GM12891 (cell line): ENCODE data around the gene GPR161.
"Not testable (repeated sequence)": the region's sequence is repeated elsewhere in the genome, so short reads cannot be mapped to it uniquely, and the experiment has no call there.

Experiments used
- DNase-seq: peaks from one replicate; pipeline ENCODE4 v3.0.0; 2011; ENCODE audit warnings: low spot score; ENCODE audit not compliant: insufficient read length
- FAIRE-seq: peaks from 2 replicates; lab custom pipeline; 2011; peaks lifted over from hg19 to GRCh38; lab: Jason Lieb, UNC
- PAX5 ChIP-seq: IDR thresholded peaks from 2 replicates; pipeline ENCODE4 v1.6.1; 2011; ENCODE audit warnings: low read length, moderate library complexity, mild to moderate bottlenecking; ENCODE audit not compliant: insufficient read depth, severe bottlenecking
- POLR2A ChIP-seq: IDR thresholded peaks from 2 replicates; pipeline ENCODE4 v1.6.1; 2011; ENCODE audit warnings: low read depth, low read length, control low read depth
- POLR2AphosphoS5 ChIP-seq: IDR thresholded peaks from 2 replicates; pipeline ENCODE4 v1.6.1; 2011; ENCODE audit warnings: low read depth, low read length, control low read depth
- POU2F2 ChIP-seq: IDR thresholded peaks from 2 replicates; pipeline ENCODE4 v1.6.1; 2011; ENCODE audit warnings: low read depth, mild to moderate bottlenecking, control low read depth, low read length, moderate library complexity
- SPI1 ChIP-seq: IDR thresholded peaks from 2 replicates; pipeline ENCODE4 v1.6.1; 2011; ENCODE audit warnings: low read depth, low read length, control low read depth
- TAF1 ChIP-seq: IDR thresholded peaks from 2 replicates; pipeline ENCODE4 v1.6.1; 2011; ENCODE audit warnings: low read depth, low read length, control low read depth

GPR161 gene

DNA sequence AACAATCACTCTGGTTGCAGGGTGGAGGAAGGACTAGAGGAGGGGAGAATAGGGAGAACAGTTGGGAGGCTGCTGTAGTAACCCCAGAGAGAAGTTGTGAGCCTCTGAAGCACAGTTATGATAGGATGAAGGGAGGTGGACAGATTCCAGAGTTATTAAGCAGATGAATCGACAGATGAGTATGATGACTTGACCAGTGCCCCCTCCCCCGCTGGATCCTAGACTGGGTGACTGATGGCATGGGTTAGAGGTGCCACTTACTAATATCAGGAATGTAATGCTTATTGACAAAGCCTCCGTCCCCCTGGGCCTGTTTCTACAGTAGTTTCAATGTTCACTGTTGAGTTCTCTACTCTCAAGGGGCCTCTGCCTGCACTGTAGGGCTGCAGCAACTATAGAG lies 28.0 kb upstream of the GPR161 start:
- TF ChIP-seq SPI1 (no peak), TAF1 (no peak)
- DNase-seq = no peak

DNA sequence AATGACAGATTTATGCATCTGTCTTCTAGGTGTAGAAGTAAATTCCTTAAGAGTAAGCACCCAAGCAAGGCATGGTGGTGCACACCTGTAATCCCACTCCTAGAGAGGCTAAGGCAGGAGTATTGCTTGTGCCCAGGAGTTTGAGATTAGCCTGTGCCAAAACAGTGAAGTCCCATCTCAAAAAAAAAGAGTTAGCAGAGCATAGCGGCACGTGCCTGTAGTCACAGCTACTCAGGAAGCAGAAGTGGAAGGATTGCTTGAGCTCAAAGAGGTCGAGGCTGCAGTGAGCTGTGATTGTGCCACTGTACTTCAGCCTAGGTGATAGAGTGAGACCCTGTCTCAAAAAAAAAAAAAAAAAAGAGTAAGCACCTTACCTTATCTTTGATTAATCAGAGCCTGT lies 26.9 kb upstream of the GPR161 start:
- no peak for TF ChIP-seq PAX5
- peak; percentile 53; the same call in 1 of the 2 replicates for TF ChIP-seq SPI1
- FAIRE-seq (no peak), DNase-seq (no peak)

More for the DNA sequence above, 28.0 kb upstream of the GPR161 start:
- FAIRE-seq = no peak

DNA sequence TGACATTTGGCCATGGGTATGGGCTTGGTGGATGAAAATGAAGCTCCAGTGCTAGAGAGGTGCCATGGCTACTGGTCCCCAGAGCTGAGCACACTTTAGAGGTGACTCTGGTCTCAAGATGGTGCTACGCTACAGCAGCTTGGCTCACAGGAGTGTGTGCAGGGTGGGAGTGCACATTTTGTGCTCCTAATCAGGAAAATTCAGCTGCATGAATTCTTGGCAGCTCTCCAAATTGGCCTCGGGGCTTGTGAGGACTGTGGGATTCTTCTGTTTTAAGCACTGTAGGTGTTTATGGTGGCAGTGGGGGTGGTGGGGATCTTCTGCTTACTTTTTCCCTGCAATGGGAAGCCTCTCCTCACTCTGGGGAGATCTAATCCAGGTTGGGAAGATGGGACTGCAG lies 24.7 kb upstream of the GPR161 start:
- TF ChIP-seq TAF1 = no peak
- FAIRE-seq (no peak), DNase-seq (no peak)

DNA sequence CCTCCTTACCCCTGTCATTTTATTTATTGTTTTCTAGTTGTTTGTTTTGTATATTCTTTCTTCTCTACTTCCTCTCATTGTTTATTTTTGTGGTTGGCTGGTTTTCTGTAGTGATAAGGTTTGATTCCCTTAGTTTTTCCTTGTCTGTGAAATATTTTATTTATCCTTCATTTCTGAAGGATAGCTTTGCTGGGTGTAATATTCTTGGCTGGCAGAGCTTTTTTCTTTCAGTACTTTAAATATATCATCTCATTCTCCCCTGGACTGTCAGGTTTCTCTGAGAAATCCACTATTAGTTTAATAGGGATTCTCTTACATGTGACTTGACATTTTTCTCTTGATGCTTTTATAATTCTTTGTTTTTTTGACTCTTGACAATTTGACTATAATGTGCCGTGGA lies 23.2 kb upstream of the GPR161 start:
- DNase-seq (no peak), FAIRE-seq (no peak)
- TF ChIP-seq POLR2AphosphoS5 (no peak), POU2F2 (no peak), SPI1 (no peak), TAF1 (no peak), PAX5 (no peak), POLR2A (no peak)

DNA sequence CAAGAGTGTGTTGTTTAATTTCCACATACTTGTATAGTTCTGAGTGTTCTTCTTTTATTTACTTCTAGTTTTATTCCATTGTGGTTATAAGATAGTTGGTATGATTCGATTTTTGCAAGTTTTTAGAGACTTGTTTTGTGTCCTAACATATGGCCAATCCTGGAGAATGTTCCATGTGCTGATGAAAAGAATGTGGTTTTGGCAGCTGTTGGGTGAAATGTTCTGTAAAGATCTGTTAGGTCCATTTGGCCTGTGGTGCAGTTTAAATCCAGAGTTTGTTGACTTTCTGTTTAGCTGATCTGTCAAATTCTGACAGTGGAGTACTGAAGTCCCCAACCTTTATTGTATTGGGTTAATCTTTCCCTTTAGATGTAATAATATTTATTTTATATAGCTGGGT lies 22.5 kb upstream of the GPR161 start:
- FAIRE-seq (no peak), DNase-seq (no peak)
- TF ChIP-seq PAX5 (no peak), POLR2A (no peak), POLR2AphosphoS5 (no peak), SPI1 (no peak), POU2F2 (no peak), TAF1 (no peak)

DNA sequence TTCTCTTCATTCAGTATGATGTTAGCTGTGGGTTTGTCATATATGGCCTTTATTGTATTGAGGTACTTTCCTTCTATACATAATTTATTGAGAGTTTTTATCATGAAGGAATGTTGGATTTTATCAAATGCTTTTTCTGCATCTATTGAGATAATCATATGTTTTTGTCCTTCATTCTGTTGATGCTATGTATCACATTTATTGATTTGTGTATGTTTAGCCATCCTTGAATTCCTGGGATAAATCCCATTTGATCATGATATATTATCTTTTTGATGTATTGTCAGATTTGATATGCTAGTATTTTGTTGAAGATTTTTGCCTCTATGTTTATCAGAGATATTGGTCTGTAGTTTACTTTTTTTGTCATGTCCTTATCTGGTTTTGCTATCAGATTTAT lies 20.9 kb upstream of the GPR161 start:
- TF ChIP-seq POLR2A (no peak), POLR2AphosphoS5 (no peak), POU2F2 (no peak), SPI1 (no peak), PAX5 (no peak), TAF1 (no peak)
- DNase-seq (no peak), FAIRE-seq (no peak)

DNA sequence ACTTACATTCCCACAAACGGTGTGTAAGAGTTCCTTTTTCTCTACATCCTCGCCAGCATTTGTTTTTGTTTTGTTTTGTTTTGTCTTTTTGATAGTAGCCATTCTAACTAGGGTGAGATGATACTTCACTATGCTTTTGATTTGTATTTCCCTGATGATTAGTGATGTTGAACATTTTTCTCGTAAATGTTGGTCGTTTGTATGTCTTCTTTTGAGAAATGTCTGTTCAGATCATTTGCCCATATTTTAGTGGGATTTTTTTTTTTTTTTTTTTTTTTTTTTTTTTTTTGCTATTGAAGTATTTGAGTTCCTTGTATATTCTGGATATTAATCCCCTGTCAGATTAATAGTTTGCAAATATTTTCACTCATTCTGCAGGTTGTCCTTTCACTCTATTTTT lies 19.2 kb upstream of the GPR161 start:
- FAIRE-seq (no peak), DNase-seq (no peak)
- TF ChIP-seq POU2F2 (no peak), TAF1 (no peak), PAX5 (no peak), POLR2A (no peak), POLR2AphosphoS5 (no peak), SPI1 (no peak)

DNA sequence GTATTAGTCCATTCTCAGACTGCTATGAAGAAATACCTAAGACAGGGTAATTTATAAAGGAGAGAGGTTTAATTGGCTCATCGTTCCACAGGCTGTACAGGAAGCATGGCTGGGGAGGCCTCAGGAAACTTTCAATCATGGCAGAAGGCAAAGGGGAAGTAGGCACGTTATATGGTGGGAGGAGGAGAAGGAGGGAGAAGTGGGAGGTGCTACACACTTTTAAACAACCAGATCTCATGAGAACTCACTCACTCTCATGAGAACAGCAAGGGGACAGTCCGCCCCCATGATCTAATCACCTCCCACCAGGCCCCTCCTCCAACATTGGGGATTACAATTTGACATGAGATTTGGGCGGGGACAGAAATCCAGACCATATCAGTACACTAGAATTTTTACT lies 18.0 kb upstream of the GPR161 start:
- FAIRE-seq, DNase-seq: not testable (repeated sequence)

DNA sequence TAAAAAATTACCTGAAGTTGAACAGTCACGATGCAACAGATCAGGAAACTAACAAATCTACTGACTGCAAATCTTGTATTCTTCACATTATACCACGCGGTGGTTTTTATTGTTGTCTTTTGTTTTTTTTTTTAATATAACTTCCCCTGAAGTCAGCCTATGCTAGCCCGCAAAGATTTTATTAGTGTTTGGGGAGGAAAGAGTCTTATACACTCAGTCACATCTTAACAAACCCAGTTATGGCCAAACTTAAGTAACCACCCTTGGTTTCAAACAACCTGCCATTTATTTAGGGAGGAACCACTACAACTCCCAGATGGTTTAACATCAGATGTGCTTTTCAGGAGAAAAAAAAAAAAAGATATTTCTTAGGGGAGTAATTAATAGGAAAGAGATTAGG lies 15.2 kb upstream of the GPR161 start:
- no peak for TF ChIP-seq TAF1
- TF ChIP-seq PAX5 = no peak
- no peak for TF ChIP-seq SPI1
- no peak for TF ChIP-seq POU2F2
- no peak for TF ChIP-seq POLR2AphosphoS5
- no peak for TF ChIP-seq POLR2A
- FAIRE-seq (no peak), DNase-seq (no peak)

DNA sequence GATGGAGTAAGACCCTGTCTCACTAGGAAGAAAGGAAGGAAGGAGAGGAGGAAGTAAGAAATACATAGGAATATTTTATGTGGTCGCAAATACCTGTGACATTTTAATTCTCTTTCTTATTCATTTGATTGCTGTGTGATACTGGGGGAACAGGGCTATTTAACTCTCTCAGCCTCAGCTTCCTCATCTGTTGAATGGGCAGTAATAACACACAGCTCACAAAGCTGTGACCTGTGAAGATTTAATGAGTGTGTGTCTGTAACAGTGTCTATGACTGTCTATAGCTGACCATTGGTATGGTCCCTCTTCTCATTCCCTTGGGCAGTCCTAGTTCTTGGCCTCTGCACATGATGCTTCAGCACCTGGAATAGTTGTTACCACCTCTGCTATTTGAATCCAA lies 13.6 kb upstream of the GPR161 start:
- FAIRE-seq (peak; percentile 76), DNase-seq (no peak)
- no peak for TF ChIP-seq POLR2AphosphoS5
- no peak for TF ChIP-seq POLR2A
- no peak for TF ChIP-seq PAX5
- TF ChIP-seq TAF1 = no peak
- TF ChIP-seq POU2F2 = no peak
- no peak for TF ChIP-seq SPI1

DNA sequence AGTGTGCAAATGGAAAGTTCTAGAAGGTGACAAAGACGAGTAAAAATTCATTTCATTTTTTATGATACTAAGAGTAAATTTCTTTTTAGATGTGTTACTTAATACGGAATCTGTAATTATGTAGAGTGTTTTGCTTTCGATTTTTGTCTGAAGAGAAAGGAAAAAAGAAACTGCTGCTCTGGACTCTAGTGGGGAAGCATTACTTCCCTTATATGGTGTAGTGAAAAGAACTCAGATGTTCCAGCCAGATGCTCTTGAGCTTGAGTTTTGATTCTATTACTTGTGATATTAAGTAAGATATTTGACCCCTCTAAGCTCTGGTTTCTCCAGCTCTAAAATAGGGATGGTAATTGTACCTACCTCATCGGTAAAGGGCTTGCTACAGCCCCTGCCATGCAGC lies 12.2 kb upstream of the GPR161 start:
- no peak for DNase-seq
- no peak for FAIRE-seq
- no peak for TF ChIP-seq POU2F2
- no peak for TF ChIP-seq PAX5
- no peak for TF ChIP-seq POLR2AphosphoS5
- TF ChIP-seq SPI1 = no peak
- no peak for TF ChIP-seq POLR2A
- no peak for TF ChIP-seq TAF1
